ENCODE measurements around the gene TIMM10B. TPM values are rescaled to one million over a fixed set of nuclear protein-coding genes. Genes with fewer than 3 reads are reported as not detected.
A peak's percentile ranks its signal among the peaks of the same experiment; 100 is the strongest.

TIMM10B gene
- total RNA-seq, 1 donor from 2014 or later = 37.2 TPM

GRCh38 chr11:6458352-6459098, 22.8 kb upstream of the TIMM10B start:
- Histone ChIP-seq H3K79me2 (ENCODE audit: low read depth) (no peaks in the 10 kb centered on the region), H3K4me2 (no peak overlapping the region), H3K4me3 (no peak overlapping the region), H4K20me1 (ENCODE audit: low read depth) (no peaks in the 10 kb centered on the region), H3K9me3 (ENCODE audit: low read depth) (no peaks in the 10 kb centered on the region), H3F3A (ENCODE audit: low read depth) (no peaks in the 10 kb centered on the region), H3K27me3 (no peaks in the 10 kb centered on the region), H2AFZ (replicated peaks) (no peak overlapping the region), H3K9ac (no peak overlapping the region), H3K36me3 (no peaks in the 10 kb centered on the region), H3K27ac (no peak overlapping the region), H3K4me1 (no peaks in the 10 kb centered on the region)
- H3K4me3 Mint-ChIP-seq = no peak overlapping the region
- no peaks in the 10 kb centered on the region for H3K4me1 Mint-ChIP-seq
- no peaks in the 10 kb centered on the region for H3K27me3 Mint-ChIP-seq (ENCODE audit: insufficient read depth, low read depth)
- no peak overlapping the region for H3K27ac Mint-ChIP-seq
- H3K36me3 Mint-ChIP-seq = peaks cover 3% of the 10 kb centered on the region
- DNase-seq (ENCODE audit: low spot score) = no peak
- no peaks in the 10 kb centered on the region for H3K9me3 Mint-ChIP-seq
- TF ChIP-seq, protein P1, sequence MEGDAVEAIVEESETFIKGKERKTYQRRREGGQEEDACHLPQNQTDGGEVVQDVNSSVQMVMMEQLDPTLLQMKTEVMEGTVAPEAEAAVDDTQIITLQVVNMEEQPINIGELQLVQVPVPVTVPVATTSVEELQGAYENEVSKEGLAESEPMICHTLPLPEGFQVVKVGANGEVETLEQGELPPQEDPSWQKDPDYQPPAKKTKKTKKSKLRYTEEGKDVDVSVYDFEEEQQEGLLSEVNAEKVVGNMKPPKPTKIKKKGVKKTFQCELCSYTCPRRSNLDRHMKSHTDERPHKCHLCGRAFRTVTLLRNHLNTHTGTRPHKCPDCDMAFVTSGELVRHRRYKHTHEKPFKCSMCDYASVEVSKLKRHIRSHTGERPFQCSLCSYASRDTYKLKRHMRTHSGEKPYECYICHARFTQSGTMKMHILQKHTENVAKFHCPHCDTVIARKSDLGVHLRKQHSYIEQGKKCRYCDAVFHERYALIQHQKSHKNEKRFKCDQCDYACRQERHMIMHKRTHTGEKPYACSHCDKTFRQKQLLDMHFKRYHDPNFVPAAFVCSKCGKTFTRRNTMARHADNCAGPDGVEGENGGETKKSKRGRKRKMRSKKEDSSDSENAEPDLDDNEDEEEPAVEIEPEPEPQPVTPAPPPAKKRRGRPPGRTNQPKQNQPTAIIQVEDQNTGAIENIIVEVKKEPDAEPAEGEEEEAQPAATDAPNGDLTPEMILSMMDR (IDR thresholded peaks at IDR 0.05) = no peak
- TF ChIP-seq EZH2phosphoT487 (IDR thresholded peaks at IDR 0.05) (no peak), EZH2 (IDR thresholded peaks at IDR 0.05) (no peak)

- Histone ChIP-seq H3K4me2 (no peak overlapping the region), H3K27me3 (no peaks in the 10 kb centered on the region), H4K20me1 (ENCODE audit: low read depth) (no peaks in the 10 kb centered on the region), H3K4me1 (no peaks in the 10 kb centered on the region), H3F3A (ENCODE audit: low read depth) (no peaks in the 10 kb centered on the region), H3K36me3 (no peaks in the 10 kb centered on the region), H3K27ac (no peak overlapping the region), H3K79me2 (ENCODE audit: low read depth) (no peaks in the 10 kb centered on the region), H3K9ac (no peak overlapping the region), H3K4me3 (no peak overlapping the region), H3K9me3 (ENCODE audit: low read depth) (no peaks in the 10 kb centered on the region), H2AFZ (replicated peaks) (no peak overlapping the region)
- no peak overlapping the region for H3K27ac Mint-ChIP-seq
- no peak for TF ChIP-seq EZH2phosphoT487 (IDR thresholded peaks at IDR 0.05)
- TF ChIP-seq, protein P1 (IDR thresholded peaks at IDR 0.05) = no peak
- TF ChIP-seq EZH2 (IDR thresholded peaks at IDR 0.05) = no peak
- no peaks in the 10 kb centered on the region for H3K9me3 Mint-ChIP-seq
- no peak for DNase-seq (ENCODE audit: low spot score)
- H3K27me3 Mint-ChIP-seq (ENCODE audit: insufficient read depth, low read depth) = no peaks in the 10 kb centered on the region
- H3K4me1 Mint-ChIP-seq = no peaks in the 10 kb centered on the region
- H3K4me3 Mint-ChIP-seq = no peak overlapping the region
- peaks cover 7% of the 10 kb centered on the region for H3K36me3 Mint-ChIP-seq
Measured at GRCh38 chr11:6459099-6459450, 22.2 kb upstream of the TIMM10B start.

GRCh38 chr11:6468712-6469495, 12.4 kb upstream of the TIMM10B start:
- H3K27ac Mint-ChIP-seq = no peak overlapping the region
- peak overlapping the region; percentile 66 for H3K4me2 ChIP-seq
- peaks cover 2% of the 10 kb centered on the region for H3K27me3 Mint-ChIP-seq (ENCODE audit: insufficient read depth, low read depth)
- H3K9me3 ChIP-seq (ENCODE audit: low read depth) = no peaks in the 10 kb centered on the region
- H3K36me3 Mint-ChIP-seq = no peaks in the 10 kb centered on the region
- no peaks in the 10 kb centered on the region for H3K36me3 ChIP-seq
- H3K9ac ChIP-seq = no peak overlapping the region
- H3K4me3 ChIP-seq = no peak overlapping the region
- H3K4me1 Mint-ChIP-seq = peaks cover 12% of the 10 kb centered on the region
- TF ChIP-seq, protein P1 (IDR thresholded peaks at IDR 0.05) = no peak
- TF ChIP-seq EZH2phosphoT487 (IDR thresholded peaks at IDR 0.05) = no peak
- no peak for TF ChIP-seq EZH2 (IDR thresholded peaks at IDR 0.05)
- H3K27ac ChIP-seq = no peak overlapping the region
- DNase-seq (ENCODE audit: low spot score) = peak; percentile 98
- H3K9me3 Mint-ChIP-seq = no peaks in the 10 kb centered on the region
- no peaks in the 10 kb centered on the region for H4K20me1 ChIP-seq (ENCODE audit: low read depth)
- H3F3A ChIP-seq (ENCODE audit: low read depth) = peaks cover 17% of the 10 kb centered on the region
- H3K4me1 ChIP-seq = peaks cover 13% of the 10 kb centered on the region
- no peak overlapping the region for H3K4me3 Mint-ChIP-seq
- no peaks in the 10 kb centered on the region for H3K27me3 ChIP-seq
- peak overlapping the region; percentile 83 for H2AFZ ChIP-seq (replicated peaks)
- peaks cover 11% of the 10 kb centered on the region for H3K79me2 ChIP-seq (ENCODE audit: low read depth)
